ENCODE measurements around the gene MPL. TPM values are rescaled to one million over a fixed set of nuclear protein-coding genes. Genes with fewer than 3 reads are reported as not detected.

MPL gene
- total and polyA plus RNA-seq, 2 of the 8 experiments (the other 6 are each of a cell fraction or from before 2014, with no cell fraction given) = 0.08 TPM; not detected in 1

DNA sequence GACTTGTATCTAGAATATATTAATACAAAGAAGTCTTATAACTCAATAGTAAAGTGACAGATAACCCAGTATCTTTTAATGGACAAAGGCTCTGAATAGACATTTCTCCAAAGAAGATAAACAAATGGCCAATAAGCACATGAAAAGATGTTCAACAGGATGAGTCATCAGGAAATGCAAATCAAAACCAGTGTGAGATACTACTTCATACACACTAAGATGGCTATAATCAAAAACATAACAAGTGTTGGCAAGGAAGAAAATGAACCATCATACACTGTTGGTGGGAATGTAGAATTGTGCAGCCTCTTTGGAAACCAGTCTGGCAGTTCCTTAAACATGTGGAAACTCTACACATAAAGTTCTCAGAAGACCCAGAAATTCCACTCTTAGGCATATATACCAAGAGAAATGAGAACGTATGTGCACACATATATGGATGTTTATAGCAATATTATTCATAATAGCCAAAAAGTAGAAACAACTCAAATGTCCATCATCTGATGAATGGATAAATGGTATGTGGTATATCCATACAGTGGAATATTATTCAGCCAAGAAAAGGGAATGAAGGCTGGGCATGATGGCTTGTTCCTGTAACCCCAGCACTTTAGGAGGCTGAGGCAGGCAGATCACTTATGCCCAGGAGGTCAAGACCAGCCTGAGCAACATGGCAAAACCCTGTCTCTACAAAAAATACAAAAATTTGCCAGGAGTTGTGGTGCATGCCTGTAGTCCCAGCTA, 9.9 kb upstream of the MPL start:
- Histone ChIP-seq H2BK12ac (ENCODE audit: low read depth, low read length) (no peak overlapping the region), H2AK5ac (ENCODE audit: low read depth, low read length) (no peak overlapping the region), H2BK5ac (ENCODE audit: low read depth, low read length) (no peak overlapping the region), H4K91ac (replicated peaks; ENCODE audit: insufficient read length, low read length) (no peak overlapping the region), H3K56ac (replicated peaks; ENCODE audit: insufficient read length, low read depth, low read length) (no peak overlapping the region), H3K4me2 (ENCODE audit: insufficient read depth in 1 of 2, low read depth in 2 of 2, low read length in 2 of 2) (no peak overlapping the region), H4K8ac (ENCODE audit: extremely low read depth, insufficient read depth, low read length) (no peak overlapping the region), H2BK15ac (ENCODE audit: low read length) (no peak overlapping the region), H3K9ac (replicated peaks in 1 of 4; ENCODE audit: extremely low read depth in 1 of 4, low read depth in 3 of 4, low read length in 3 of 4) (no peak overlapping the region), H4K20me1 (replicated peaks in 1 of 2; ENCODE audit: control insufficient read depth in 1 of 2, insufficient read depth in 2 of 2, low read length in 2 of 2) (no peaks in the 10 kb centered on the region), H3K79me2 (ENCODE audit: control insufficient read depth in 1 of 2, insufficient read depth in 2 of 2, low read length in 2 of 2) (no peaks in the 10 kb centered on the region), H2AFZ (ENCODE audit: low read length) (no peak overlapping the region), H2BK120ac (replicated peaks; ENCODE audit: low read depth, low read length) (no peak overlapping the region), H3K18ac (ENCODE audit: extremely low read depth, low read length) (no peak overlapping the region), H2BK20ac (ENCODE audit: low read length) (no peak overlapping the region), H3K27ac (ENCODE audit: low read depth, low read length) (no peak overlapping the region), H3K4me3 (ENCODE audit: extremely low read depth in 1 of 4, insufficient read depth in 2 of 4, low read depth in 3 of 4, low read length in 4 of 4) (no peak overlapping the region), H3K9me3 (ENCODE audit: insufficient read depth in 2 of 2, low read depth in 1 of 2, low read length in 1 of 2) (peaks cover 0 to 10% of the 10 kb centered on the region in 2 experiments; a peak in 2 of 4 replicates), H3K79me1 (ENCODE audit: low read depth, low read length) (no peaks in the 10 kb centered on the region), H3K14ac (ENCODE audit: insufficient read length) (no peak overlapping the region), H3K27me3 (replicated peaks in 1 of 4; ENCODE audit: control insufficient read depth in 3 of 4, extremely low read depth in 1 of 4, insufficient read depth in 3 of 4, low read length in 3 of 4) (no peaks in the 10 kb centered on the region), H3K4me1 (replicated peaks in 1 of 4; ENCODE audit: control insufficient read depth in 3 of 4, insufficient read depth in 4 of 4, low read length in 3 of 4) (peaks cover 1 to 8% (median 5%) of the 10 kb centered on the region in 4 experiments; a peak in 5 of 7 replicates), H4K5ac (ENCODE audit: insufficient read length, low read depth, low read length) (no peak overlapping the region), H3K23me2 (ENCODE audit: low read depth, low read length) (no peaks in the 10 kb centered on the region), H3K4ac (replicated peaks; ENCODE audit: insufficient read length, low read depth, low read length) (no peak overlapping the region), H3K36me3 (ENCODE audit: control insufficient read depth in 2 of 4, insufficient read depth in 4 of 4, low read length in 3 of 4) (no peaks in the 10 kb centered on the region), H3K23ac (ENCODE audit: insufficient read length) (no peak overlapping the region)
- FAIRE-seq = no peak
- DNase-seq (ENCODE audit: low read depth in 1 of 2, low spot score in 2 of 2) = no peak
- POLR2A ChIA-PET (ENCODE audit: partially characterized antibody) = no interaction called here
- WGBS, 2 experiments (ENCODE audit: extremely low coverage in 1 of 2, insufficient coverage in 1 of 2, insufficient read length in 1 of 2, insufficient replicate concordance in 2 of 2, low coverage in 1 of 2, low lambda C conversion rate in 2 of 2, missing lambda C conversion rate in 1 of 2) = 96% methylated on average over 1 of the region's 1 CpG; no CpG with 5 or more reads in 1 of the 2 experiments
- CTCF ChIA-PET (ENCODE audit: partially characterized antibody) = interaction anchor here (1.2 to 1.9 kb wide), 2 partner anchors 21 to 86 kb away, joined by 3 to 9 read pairs; no protein-coding TSS in a partner anchor
- TF ChIP-seq MAFK (IDR thresholded peaks at IDR 0.05; ENCODE audit: low read depth, low read length) (no peak), CHD2 (IDR thresholded peaks at IDR 0.05; ENCODE audit: low read length) (no peak), RBBP5 (IDR thresholded peaks at IDR 0.05; ENCODE audit: borderline replicate concordance, low read depth, low read length) (no peak), EP300 (IDR thresholded peaks at IDR 0.05; ENCODE audit: borderline replicate concordance in 1 of 2, low read depth in 2 of 2, low read length in 2 of 2) (no peak)
